ENCODE results near the gene TEC.

- TF ChIP-seq EZH2 (IDR thresholded peaks at IDR 0.05; ENCODE audit: insufficient read depth, poor library complexity, severe bottlenecking): no peak
- no peak for TF ChIP-seq EZH2phosphoT487 (IDR thresholded peaks at IDR 0.05; ENCODE audit: insufficient read depth, low read depth)
Measured at GRCh38 chr4:48129307-48130014, 140.2 kb downstream of the TEC start.
